ENCODE measurements around the gene TTC21B.

DNA sequence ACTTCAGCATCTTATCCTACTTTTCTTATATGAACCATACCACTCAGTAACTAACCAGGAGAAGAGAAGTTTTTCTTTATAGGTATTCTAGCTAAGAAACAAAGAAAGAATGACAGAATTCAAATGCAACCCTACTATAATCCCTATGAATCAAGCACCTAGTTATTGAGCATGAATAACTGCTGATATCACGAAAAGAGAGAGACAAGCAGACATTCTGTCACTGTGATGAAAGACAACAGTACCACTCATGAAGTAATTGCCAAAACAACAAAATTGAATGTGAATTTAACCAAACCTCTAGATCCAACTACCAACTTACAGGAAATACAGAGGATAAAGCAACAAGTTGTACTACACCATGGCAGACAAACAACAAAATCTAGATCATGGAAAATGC is 15.3 kb downstream of the TTC21B start:
- no peak for TF ChIP-seq CTCF (IDR thresholded peaks at IDR 0.05; ENCODE audit: low read length)
- no peak for TF ChIP-seq EZH2 (IDR thresholded peaks at IDR 0.05; ENCODE audit: borderline replicate concordance, low read length)
